Measurements from ENCODE around the gene HOXA9.

- TF ChIP-seq HSF1 (IDR thresholded peaks at IDR 0.05; ENCODE audit: low read depth, low read length) = no peak
- peak; percentile 55 to 72 (median 67) for TF ChIP-seq CTCF (IDR thresholded peaks at IDR 0.05 in 2 of 3, conservative IDR thresholded peaks at IDR 0.05 in 1 of 3; ENCODE audit: control insufficient read depth in 2 of 3, extremely low read depth in 1 of 3, insufficient read depth in 1 of 3, low read depth in 3 of 3, low read length in 3 of 3)
Measured at GRCh38 chr7:27210441-27211083, 45.2 kb upstream of the HOXA9 start.

All from GM12878 (cell line).